Measurements from ENCODE around the gene SND1.

DNA sequence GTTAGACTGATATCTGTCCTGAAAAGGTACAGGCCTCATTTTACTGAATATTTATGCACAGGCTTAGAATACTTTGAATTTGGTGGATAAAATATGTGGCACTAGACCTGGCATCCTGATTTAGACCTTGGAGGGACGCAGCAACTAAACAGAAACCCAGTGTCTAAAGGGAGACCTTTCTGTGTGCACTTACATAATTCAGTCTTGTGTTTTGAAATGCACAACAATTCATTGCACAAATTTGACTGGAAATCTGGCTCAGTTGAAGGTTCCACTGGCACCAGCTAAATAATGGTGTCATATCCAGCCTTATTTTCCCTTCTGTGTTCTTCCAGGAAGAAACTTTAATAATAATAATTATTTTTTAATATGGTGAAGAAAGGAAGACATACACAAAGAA lies 142.1 kb downstream of the SND1 start:
- no peak for TF ChIP-seq EZH2 (optimal IDR thresholded peaks at IDR 0.05; ENCODE audit: low read depth, low read length)
- TF ChIP-seq, protein P1, sequence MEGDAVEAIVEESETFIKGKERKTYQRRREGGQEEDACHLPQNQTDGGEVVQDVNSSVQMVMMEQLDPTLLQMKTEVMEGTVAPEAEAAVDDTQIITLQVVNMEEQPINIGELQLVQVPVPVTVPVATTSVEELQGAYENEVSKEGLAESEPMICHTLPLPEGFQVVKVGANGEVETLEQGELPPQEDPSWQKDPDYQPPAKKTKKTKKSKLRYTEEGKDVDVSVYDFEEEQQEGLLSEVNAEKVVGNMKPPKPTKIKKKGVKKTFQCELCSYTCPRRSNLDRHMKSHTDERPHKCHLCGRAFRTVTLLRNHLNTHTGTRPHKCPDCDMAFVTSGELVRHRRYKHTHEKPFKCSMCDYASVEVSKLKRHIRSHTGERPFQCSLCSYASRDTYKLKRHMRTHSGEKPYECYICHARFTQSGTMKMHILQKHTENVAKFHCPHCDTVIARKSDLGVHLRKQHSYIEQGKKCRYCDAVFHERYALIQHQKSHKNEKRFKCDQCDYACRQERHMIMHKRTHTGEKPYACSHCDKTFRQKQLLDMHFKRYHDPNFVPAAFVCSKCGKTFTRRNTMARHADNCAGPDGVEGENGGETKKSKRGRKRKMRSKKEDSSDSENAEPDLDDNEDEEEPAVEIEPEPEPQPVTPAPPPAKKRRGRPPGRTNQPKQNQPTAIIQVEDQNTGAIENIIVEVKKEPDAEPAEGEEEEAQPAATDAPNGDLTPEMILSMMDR (IDR thresholded peaks at IDR 0.05; ENCODE audit: low read length): no peak

Data from MM.1S (cell line).